ENCODE measurements around the gene SHROOM3.

DNA sequence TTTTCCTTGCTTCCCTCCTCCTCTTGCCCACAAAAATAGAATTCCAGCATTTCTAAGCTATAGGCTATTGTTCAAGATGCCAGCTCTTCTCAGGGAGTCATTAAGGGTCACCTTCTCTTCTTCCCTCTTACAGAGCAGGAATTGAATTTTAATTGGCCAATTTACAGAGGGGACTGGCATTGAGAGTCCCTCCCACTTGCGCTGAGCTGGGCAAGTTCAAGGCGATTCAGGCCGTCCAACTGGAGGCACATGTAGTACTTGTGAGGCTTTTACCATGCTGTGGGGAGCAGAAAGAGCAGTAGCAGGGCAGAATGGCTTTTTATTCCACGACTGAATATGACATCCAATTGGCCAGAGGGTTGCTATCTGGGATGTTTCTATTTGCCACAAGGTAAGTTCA lies 281.0 kb downstream of the SHROOM3 start:
- no peak for TF ChIP-seq CTCF (IDR thresholded peaks at IDR 0.05)
- no peak for TF ChIP-seq POLR2A (IDR thresholded peaks at IDR 0.05)
- no peak for TF ChIP-seq EP300 (IDR thresholded peaks at IDR 0.05)

Data from stomach (tissue), 4 donors.